Bronchial epithelial cell (primary cell): Measurements from ENCODE around the gene SERPINB12. TPM values are rescaled to one million over a fixed set of nuclear protein-coding genes. Genes with fewer than 3 reads are reported as not detected.

ENCODE experiments used
- DNase-seq: peaks from one replicate; pipeline ENCODE4 v3.0.0-alpha.2; 2010; ENCODE audit warnings: low read depth
- FAIRE-seq: peaks from 2 replicates; lab custom pipeline; 2011; peaks lifted over from hg19 to GRCh38; lab: Jason Lieb, UNC
- H3K27me3 ChIP-seq: 2 replicates; pipeline ENCODE4 v1.5.1; 2011; ENCODE audit warnings: low read length; ENCODE audit not compliant: control insufficient read depth, insufficient read depth
- H3K36me3 ChIP-seq: 2 replicates; pipeline ENCODE4 v1.5.1; 2011; ENCODE audit warnings: low read length; ENCODE audit not compliant: control insufficient read depth, insufficient read depth
- H3K4me3 ChIP-seq: 2 replicates; pipeline ENCODE4 v1.5.1; 2011; ENCODE audit warnings: mild to moderate bottlenecking, low read depth, low read length, control low read depth
- total RNA-seq: library from RNA; depleted of rRNA; stranded (reverse); fragments of >200 nt; gene quantifications from 2 replicates; pipeline ENCODE4 v1.2.1, GENCODE V29; 2014
- TF ChIP-seq, protein P1 (sequence below): IDR thresholded peaks from 2 replicates; pipeline ENCODE4 v1.5.1; 2011; ENCODE audit warnings: mild to moderate bottlenecking, moderate library complexity, low read length, control low read depth, inconsistent platforms; ENCODE audit not compliant: insufficient read depth, severe bottlenecking

Gene SERPINB12
- total RNA-seq, 1 donor from 2014 or later = 0.53 TPM

DNA sequence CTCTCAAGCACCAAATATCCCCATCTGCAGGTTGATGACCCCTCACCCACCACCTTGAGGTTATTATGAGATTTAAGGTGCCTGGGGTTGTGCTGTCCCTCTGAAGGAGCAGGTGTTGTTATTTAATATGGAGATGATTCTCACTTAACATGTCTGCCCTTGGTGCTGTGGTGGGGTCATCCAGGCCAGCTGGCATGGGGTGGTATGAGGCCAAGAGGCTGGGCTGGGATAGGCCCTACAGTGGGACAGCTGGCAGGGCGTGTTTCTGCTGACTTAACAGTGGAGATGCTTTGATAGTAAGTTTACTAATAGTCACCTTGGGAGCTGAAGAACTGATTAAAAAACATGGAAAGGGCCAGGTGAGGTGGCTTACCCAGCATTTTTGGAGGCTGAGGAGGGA lies 22.4 kb downstream of the SERPINB12 start:
- Histone ChIP-seq H3K4me3 (no peak overlapping the region), H3K36me3 (no peaks in the 10 kb centered on the region), H3K27me3 (no peaks in the 10 kb centered on the region)
- no peak for DNase-seq
- TF ChIP-seq, protein P1, sequence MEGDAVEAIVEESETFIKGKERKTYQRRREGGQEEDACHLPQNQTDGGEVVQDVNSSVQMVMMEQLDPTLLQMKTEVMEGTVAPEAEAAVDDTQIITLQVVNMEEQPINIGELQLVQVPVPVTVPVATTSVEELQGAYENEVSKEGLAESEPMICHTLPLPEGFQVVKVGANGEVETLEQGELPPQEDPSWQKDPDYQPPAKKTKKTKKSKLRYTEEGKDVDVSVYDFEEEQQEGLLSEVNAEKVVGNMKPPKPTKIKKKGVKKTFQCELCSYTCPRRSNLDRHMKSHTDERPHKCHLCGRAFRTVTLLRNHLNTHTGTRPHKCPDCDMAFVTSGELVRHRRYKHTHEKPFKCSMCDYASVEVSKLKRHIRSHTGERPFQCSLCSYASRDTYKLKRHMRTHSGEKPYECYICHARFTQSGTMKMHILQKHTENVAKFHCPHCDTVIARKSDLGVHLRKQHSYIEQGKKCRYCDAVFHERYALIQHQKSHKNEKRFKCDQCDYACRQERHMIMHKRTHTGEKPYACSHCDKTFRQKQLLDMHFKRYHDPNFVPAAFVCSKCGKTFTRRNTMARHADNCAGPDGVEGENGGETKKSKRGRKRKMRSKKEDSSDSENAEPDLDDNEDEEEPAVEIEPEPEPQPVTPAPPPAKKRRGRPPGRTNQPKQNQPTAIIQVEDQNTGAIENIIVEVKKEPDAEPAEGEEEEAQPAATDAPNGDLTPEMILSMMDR = no peak
- no peak for FAIRE-seq

- H3K4me3 ChIP-seq = no peak overlapping the region
- TF ChIP-seq, protein P1 = no peak
- no peak for DNase-seq
- H3K36me3 ChIP-seq = no peaks in the 10 kb centered on the region
- peak; percentile 18 for FAIRE-seq
- no peaks in the 10 kb centered on the region for H3K27me3 ChIP-seq
Measured at GRCh38 chr18:63567276-63567675, 25.1 kb downstream of the SERPINB12 start.

- FAIRE-seq = no peak
- TF ChIP-seq, protein P1 = no peak
- Histone ChIP-seq H3K36me3 (no peaks in the 10 kb centered on the region), H3K27me3 (no peaks in the 10 kb centered on the region), H3K4me3 (no peak overlapping the region)
- no peak for DNase-seq
Measured at GRCh38 chr18:63567825-63568224, 25.7 kb downstream of the SERPINB12 start.

DNA sequence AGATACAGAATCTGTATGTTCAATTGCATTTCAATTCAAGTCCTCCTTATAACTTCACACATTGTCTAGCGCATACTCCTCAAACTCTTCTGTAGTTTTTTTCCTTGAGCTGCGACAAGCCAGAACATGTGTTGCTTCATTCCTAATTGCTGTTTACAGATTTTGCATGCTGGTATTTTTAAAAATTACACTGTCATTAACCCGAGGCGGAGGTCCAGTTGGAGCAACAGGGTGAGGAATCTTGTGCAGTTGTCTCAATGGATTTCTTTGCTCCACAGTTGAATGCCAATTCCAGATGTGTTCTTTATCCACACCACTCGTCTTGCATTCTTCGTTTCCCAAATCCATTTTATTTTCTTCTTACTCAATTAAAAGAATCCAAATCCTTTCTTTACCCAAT lies 28.6 kb downstream of the SERPINB12 start:
- H3K36me3 ChIP-seq = no peaks in the 10 kb centered on the region
- TF ChIP-seq, protein P1 = no peak
- H3K27me3 ChIP-seq = no peaks in the 10 kb centered on the region
- FAIRE-seq = no peak
- H3K4me3 ChIP-seq = no peak overlapping the region
- DNase-seq = no peak

GRCh38 chr18:63575681-63576080 lies 33.5 kb downstream of the SERPINB12 start:
- TF ChIP-seq, protein P1 = no peak
- Histone ChIP-seq H3K36me3 (no peaks in the 10 kb centered on the region), H3K27me3 (no peaks in the 10 kb centered on the region), H3K4me3 (no peak overlapping the region)
- DNase-seq (peak; percentile 70), FAIRE-seq (no peak)

DNA sequence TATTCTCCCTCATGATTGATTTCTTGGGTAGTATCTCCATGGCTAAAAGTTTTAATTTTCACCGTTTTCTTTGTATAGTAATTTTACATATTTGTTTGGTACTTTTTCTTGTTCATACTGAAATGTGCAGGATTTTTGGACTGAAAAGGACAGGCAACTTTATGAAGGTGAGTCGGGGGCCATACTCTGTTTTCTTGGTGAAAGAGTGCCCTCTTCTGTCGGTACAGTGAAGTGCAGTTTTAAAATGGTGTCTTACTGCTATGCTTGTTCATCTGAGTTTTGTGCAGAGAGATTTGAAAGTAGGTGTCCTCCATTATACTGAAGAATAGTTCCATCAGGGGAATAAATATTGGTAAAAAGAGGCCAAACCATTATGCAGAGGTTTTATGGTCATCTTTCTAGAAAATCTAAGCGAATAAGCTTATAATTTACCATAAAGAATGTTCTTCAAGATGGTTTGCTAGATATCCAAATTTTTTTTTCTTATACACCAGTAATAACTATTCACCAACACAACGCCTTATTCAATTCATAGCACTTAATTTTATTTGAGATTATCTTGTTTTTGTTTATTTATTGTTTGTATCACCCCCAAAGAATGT lies 36.3 kb downstream of the SERPINB12 start:
- TF ChIP-seq, protein P1 = peak; percentile 71
- Histone ChIP-seq H3K4me3 (no peak overlapping the region), H3K27me3 (no peaks in the 10 kb centered on the region), H3K36me3 (no peaks in the 10 kb centered on the region)
- DNase-seq (peak; percentile 51), FAIRE-seq (no peak)
